Endothelial cell of umbilical vein (primary cell): ENCODE data around the gene ADORA2B. TPM values are rescaled to one million over a fixed set of nuclear protein-coding genes. Genes with fewer than 3 reads are reported as not detected.
A peak's percentile ranks its signal among the peaks of the same experiment; 100 is the strongest.

ENCODE experiments used
- Bru-seq: library from RNA; stranded (reverse); fragments of 400-500 nt; gene quantifications from one replicate; lab custom pipeline; 2021; lab: Mats Ljungman, UMichigan
- BruChase-seq, 2 experiments: library from RNA; stranded (reverse); fragments of 400-500 nt; gene quantifications; one replicate each; lab custom pipeline; 2021; lab: Mats Ljungman, UMichigan
- BruUV-seq: library from RNA; stranded (reverse); fragments of 400-500 nt; replicated peaks from 2 replicates; lab custom pipeline; 2021; lab: Mats Ljungman, UMichigan
- CTCF ChIA-PET: fragments of 300-600, 350-600 bp; sonication (Branson Sonifier 250); formaldehyde crosslinking; loops from one replicate; lab custom pipeline; 2021; ENCODE audit warnings: antibody characterized with exemption, inconsistent platforms; lab: Charles Lee
- POLR2A ChIA-PET: fragments of 300-600, 350-600 bp; sonication (Branson Sonifier 250); formaldehyde crosslinking; loops from one replicate; lab custom pipeline; 2021; ENCODE audit warnings: antibody characterized with exemption, inconsistent platforms; lab: Charles Lee
- DNase-seq: peaks from one replicate; pipeline ENCODE4 v3.0.0-alpha.2; 2011; ENCODE audit warnings: low read depth, low spot score
- FAIRE-seq: peaks from 2 replicates; lab custom pipeline; 2011; peaks lifted over from hg19 to GRCh38; lab: Jason Lieb, UNC
- H2AFZ ChIP-seq: 2 replicates; pipeline ENCODE4 v1.6.0; 2012; ENCODE audit warnings: low read depth, low read length, control low read depth, inconsistent platforms
- H3K27ac ChIP-seq: 2 replicates; pipeline ENCODE4 v1.5.1; 2011; ENCODE audit warnings: low read depth, mild to moderate bottlenecking, control low read depth, low read length, moderate library complexity; ENCODE audit not compliant: insufficient read depth
- H3K27me3 ChIP-seq, 2 experiments: 2 replicates each; pipeline versions ENCODE4 v1.6.0 to v1.6.1; 2011; ENCODE audit warnings: low read length in 2 of 2, mixed read lengths in 1 of 2; ENCODE audit not compliant: control insufficient read depth in 2 of 2, insufficient read depth in 2 of 2
- H3K36me3 ChIP-seq, 2 experiments: 2 replicates in 1 of 2; 3 replicates in 1 of 2; pipeline ENCODE4 v1.5.1; 2011; ENCODE audit warnings: low read length in 2 of 2, mild to moderate bottlenecking in 1 of 2, moderate library complexity in 1 of 2; ENCODE audit not compliant: control insufficient read depth in 2 of 2, insufficient read depth in 2 of 2; ENCODE audit errors: extremely low read depth in 1 of 2
- H3K4me1 ChIP-seq: 3 replicates; pipeline ENCODE4 v1.5.1; 2011; ENCODE audit warnings: mild to moderate bottlenecking, low read length; ENCODE audit not compliant: control insufficient read depth, insufficient read depth; ENCODE audit errors: extremely low read depth
- H3K4me2 ChIP-seq: 2 replicates; pipeline ENCODE4 v1.6.1; 2011; ENCODE audit warnings: low read length, control low read depth, mixed read lengths; ENCODE audit not compliant: insufficient read depth
- H3K4me3 ChIP-seq, 3 experiments: fragments of 200-600 bp in 1 of 3; sonication (generic), shearing (Covaris generic) in 1 of 3; replicated peaks in 1 of 3; 2 replicates each; pipeline ENCODE4 v1.5.1; 2011 to 2016; ENCODE audit warnings: control low read depth in 3 of 3, low read length in 3 of 3, mild to moderate bottlenecking in 2 of 3, inconsistent platforms in 1 of 3, low read depth in 1 of 3, moderate library complexity in 1 of 3; ENCODE audit not compliant: insufficient read depth in 1 of 3
- H3K79me2 ChIP-seq: 2 replicates; pipeline ENCODE4 v1.6.0; 2012; ENCODE audit warnings: low read length, inconsistent platforms; ENCODE audit not compliant: control insufficient read depth, insufficient read depth
- H3K9ac ChIP-seq: replicated peaks from 2 replicates; pipeline ENCODE3; 2011; ENCODE audit warnings: low read length, control low read depth; ENCODE audit not compliant: insufficient read depth; ENCODE audit errors: extremely low read depth
- H3K9me1 ChIP-seq: replicated peaks from 3 replicates; pipeline ENCODE4 v1.6.0; 2011; ENCODE audit warnings: mild to moderate bottlenecking, low read length; ENCODE audit not compliant: control insufficient read depth, insufficient read depth; ENCODE audit errors: extremely low read depth
- H3K9me3 ChIP-seq: replicated peaks from 2 replicates; pipeline ENCODE4 v1.5.1; 2012; ENCODE audit warnings: low read length, inconsistent platforms; ENCODE audit not compliant: control insufficient read depth, insufficient read depth
- H4K20me1 ChIP-seq: replicated peaks from 2 replicates; pipeline ENCODE3; 2011; ENCODE audit warnings: mild to moderate bottlenecking, low read length; ENCODE audit not compliant: control insufficient read depth, insufficient read depth; ENCODE audit errors: extremely low read depth
- EZH2 ChIP-seq: IDR thresholded peaks from 2 replicates; pipeline ENCODE4 v1.6.1; 2012; ENCODE audit warnings: borderline replicate concordance, low read depth, mild to moderate bottlenecking, moderate library complexity, low read length, inconsistent platforms; ENCODE audit not compliant: severe bottlenecking
- FOS ChIP-seq: IDR thresholded peaks from 2 replicates; pipeline ENCODE4 v1.6.1; 2011; ENCODE audit warnings: mild to moderate bottlenecking, low read length, moderate library complexity, borderline replicate concordance; ENCODE audit not compliant: insufficient read depth
- GATA2 ChIP-seq: IDR thresholded peaks from 2 replicates; pipeline ENCODE4 v1.7.0; 2011; ENCODE audit warnings: low read depth, mild to moderate bottlenecking, moderate library complexity, mixed read lengths, low read length; ENCODE audit not compliant: insufficient read length, insufficient read depth
- JUN ChIP-seq: IDR thresholded peaks from 2 replicates; pipeline ENCODE4 v1.6.1; 2011; ENCODE audit warnings: borderline replicate concordance, low read depth; ENCODE audit not compliant: insufficient read length, insufficient read depth
- MAX ChIP-seq: IDR thresholded peaks from 2 replicates; pipeline ENCODE4 v1.6.1; 2011; ENCODE audit not compliant: insufficient read depth, insufficient read length
- MYC ChIP-seq: IDR thresholded peaks from one replicate; pipeline ENCODE4 v1.6.1; 2011; ENCODE audit warnings: mild to moderate bottlenecking, low read depth, low read length
- POLR2A ChIP-seq: IDR thresholded peaks from 2 replicates; pipeline ENCODE4 v1.6.1; 2012; ENCODE audit warnings: low read depth, mild to moderate bottlenecking, control low read depth, low read length
- POLR2AphosphoS5 ChIP-seq: IDR thresholded peaks from 2 replicates; pipeline ENCODE4 v1.6.1; 2012; ENCODE audit warnings: low read depth, mild to moderate bottlenecking, control low read depth, low read length, moderate library complexity; ENCODE audit not compliant: insufficient read depth
- dilution Hi-C: fragments of 300-500 bp; cut with MboI; formaldehyde crosslinking; loops from one replicate; pipeline ENCODE4 v1.15.0; 2019; ENCODE audit warnings: low sequenced_read_pairs; ENCODE audit not compliant: extremely low pct_ligation_motif_present
- intact Hi-C: fragments of 100-400 bp; cut with micrococcal nuclease; formaldehyde crosslinking; loops from one replicate; pipeline ENCODE4 v1.10.0; 2022
- long read RNA-seq: library from polyadenylated mRNA; stranded (forward); transcript quantifications from one replicate; pipeline ENCODE4 v2.0.0, GENCODE V29; 2021
- polyA minus RNA-seq, 3 experiments: library from RNA; depleted of rRNA, polyadenylated mRNA; stranded (reverse); fragments of >200 nt; gene quantifications; 1 replicate in 1 of 3; 2 replicates in 2 of 3; pipeline ENCODE4 v1.2.3, GENCODE V29; 2011
- polyA plus RNA-seq, 4 experiments: library from polyadenylated mRNA; depleted of rRNA in 3 of 4; stranded (reverse) in 3 of 4; unstranded in 1 of 4; fragments of >200 nt; gene quantifications; 2 replicates each; pipeline versions ENCODE4 v1.2.1 to v1.2.3, GENCODE V29; 2011 to 2012; ENCODE audit warnings: missing spikeins in 1 of 4
- total RNA-seq: library from RNA; stranded (reverse); gene quantifications from 2 replicates; pipeline ENCODE4 v1.2.3, GENCODE V29; 2021
- TF ChIP-seq, protein P1 (sequence below), 2 donors: IDR thresholded peaks; 1 replicate in 1 of 2; 2 replicates in 1 of 2; pipeline ENCODE4 v1.5.1; 2011; ENCODE audit warnings: low read length in 2 of 2, mild to moderate bottlenecking in 2 of 2, moderate library complexity in 2 of 2, control low read depth in 1 of 2, inconsistent platforms in 1 of 2, low read depth in 1 of 2; ENCODE audit not compliant: insufficient read depth in 1 of 2; ENCODE audit errors: extremely low read depth in 1 of 2

ADORA2B gene
- total RNA-seq: 6.5 and 9.8 TPM in 2 replicates
- 8.8 and 10.1 TPM in 2 replicates for polyA plus RNA-seq
- 5.8 and 6.7 TPM in 2 replicates for polyA plus RNA-seq (2011; cell fraction: cytosol; rRNA removed)
- 3.5 and 3.9 TPM in 2 replicates for polyA plus RNA-seq (2011; cell fraction: nucleus; rRNA removed)
- 6.9 and 10.7 TPM in 2 replicates for polyA plus RNA-seq (2012)
- 6.2 and 7.1 TPM in 2 replicates for polyA minus RNA-seq
- 0.51 TPM for polyA minus RNA-seq (2011; cell fraction: cytosol; rRNA and poly(A)+ RNA removed)
- 3.9 and 4.3 TPM in 2 replicates for polyA minus RNA-seq (2011; cell fraction: nucleus; rRNA and poly(A)+ RNA removed)
- Bru-seq, nascent RNA: percentile 60 among the genes with signal in this experiment
- percentile 56 among the genes with signal in this experiment for BruChase-seq, experiment 1, labeled RNA remaining after a 6-hour chase
- BruChase-seq, experiment 2, labeled RNA remaining after a 2-hour chase: percentile 56 among the genes with signal in this experiment
- long read RNA-seq, transcript ADORA2B-201 (2 exons, 1,735 nt): major isoform, 20 of 23 reads
- long read RNA-seq, partial matches to known transcripts: 0 of 23 reads
- long read RNA-seq, other reads (novel, unspliced or antisense): 1 of 23 reads

DNA sequence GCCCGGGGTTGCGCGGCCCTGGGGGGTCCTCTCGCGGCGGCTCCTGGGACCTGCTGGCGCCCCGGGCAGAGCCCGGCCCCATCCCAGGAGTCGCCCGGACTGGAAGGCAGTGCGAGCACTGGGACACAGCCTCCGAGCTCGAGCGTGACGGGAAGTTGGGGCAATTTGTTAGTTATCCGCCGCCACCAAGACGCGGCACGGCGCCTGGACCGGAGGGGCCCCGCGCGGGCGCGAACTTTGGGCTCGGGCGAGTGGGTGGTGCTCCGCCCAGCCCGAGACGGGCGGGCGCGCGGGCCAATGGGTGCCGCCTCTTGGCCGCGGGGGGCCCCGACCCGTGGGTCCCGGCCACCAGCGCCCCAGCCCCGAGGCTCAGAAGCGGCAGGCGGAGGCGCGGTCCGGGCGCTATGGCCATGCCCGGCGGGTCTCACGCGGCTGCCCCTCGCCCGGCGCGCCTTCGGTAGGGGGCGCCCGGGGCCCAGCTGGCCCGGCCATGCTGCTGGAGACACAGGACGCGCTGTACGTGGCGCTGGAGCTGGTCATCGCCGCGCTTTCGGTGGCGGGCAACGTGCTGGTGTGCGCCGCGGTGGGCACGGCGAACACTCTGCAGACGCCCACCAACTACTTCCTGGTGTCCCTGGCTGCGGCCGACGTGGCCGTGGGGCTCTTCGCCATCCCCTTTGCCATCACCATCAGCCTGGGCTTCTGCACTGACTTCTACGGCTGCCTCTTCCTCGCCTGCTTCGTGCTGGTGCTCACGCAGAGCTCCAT is at the start of gene ADORA2B:
ADORA2B (plus strand) TSS at position 372 of the 768 bp plus-strand sequence; CDS start at position 491, 119 bp downstream.
- dilution Hi-C loops: no loop called here
- ChIA-PET POLR2A (interaction anchor here (0.6 to 2.1 kb wide), 4 partner anchors 9 to 389 kb away, joined by 3 to 7 read pairs (median 5); partner anchors contain the start of genes TTC19 and ZSWIM7), CTCF (interaction anchor here (0.6 to 5.7 kb wide), 23 partner anchors 9 to 120 kb away, joined by 3 to 133 read pairs (median 5); partner anchors contain the start of genes TTC19 and ZSWIM7)
- H3K9ac ChIP-seq: peak within 1 kb of the TSS; percentile 76
- no peaks in the 10 kb centered on the region for H4K20me1 ChIP-seq
- H3K9me1 ChIP-seq: no peaks in the 10 kb centered on the region
- TF ChIP-seq MYC (peak; percentile 62), MAX (peak; percentile 37), GATA2 (no peak), POLR2AphosphoS5 (peak; percentile 85), POLR2A (peak; percentile 57), EZH2 (no peak), FOS (no peak), JUN (no peak)
- TF ChIP-seq, protein P1, sequence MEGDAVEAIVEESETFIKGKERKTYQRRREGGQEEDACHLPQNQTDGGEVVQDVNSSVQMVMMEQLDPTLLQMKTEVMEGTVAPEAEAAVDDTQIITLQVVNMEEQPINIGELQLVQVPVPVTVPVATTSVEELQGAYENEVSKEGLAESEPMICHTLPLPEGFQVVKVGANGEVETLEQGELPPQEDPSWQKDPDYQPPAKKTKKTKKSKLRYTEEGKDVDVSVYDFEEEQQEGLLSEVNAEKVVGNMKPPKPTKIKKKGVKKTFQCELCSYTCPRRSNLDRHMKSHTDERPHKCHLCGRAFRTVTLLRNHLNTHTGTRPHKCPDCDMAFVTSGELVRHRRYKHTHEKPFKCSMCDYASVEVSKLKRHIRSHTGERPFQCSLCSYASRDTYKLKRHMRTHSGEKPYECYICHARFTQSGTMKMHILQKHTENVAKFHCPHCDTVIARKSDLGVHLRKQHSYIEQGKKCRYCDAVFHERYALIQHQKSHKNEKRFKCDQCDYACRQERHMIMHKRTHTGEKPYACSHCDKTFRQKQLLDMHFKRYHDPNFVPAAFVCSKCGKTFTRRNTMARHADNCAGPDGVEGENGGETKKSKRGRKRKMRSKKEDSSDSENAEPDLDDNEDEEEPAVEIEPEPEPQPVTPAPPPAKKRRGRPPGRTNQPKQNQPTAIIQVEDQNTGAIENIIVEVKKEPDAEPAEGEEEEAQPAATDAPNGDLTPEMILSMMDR (IDR thresholded peaks at IDR 0.05; ENCODE audit: extremely low read depth in 1 of 2, insufficient read depth in 1 of 2, low read depth in 1 of 2, low read length in 2 of 2): peak; percentile 68 to 71
- H3K4me3 ChIP-seq: peak within 1 kb of the TSS; percentile 33 to 67 (median 56)
- no TSS peak for BruUV-seq
- H3K4me2 ChIP-seq: peak within 1 kb of the TSS; percentile 92
- no peaks in the 10 kb centered on the region for H3K36me3 ChIP-seq
- peak within 1 kb of the TSS; percentile 70 for H3K27ac ChIP-seq
- peaks cover 32% of the 10 kb centered on the region for H3K79me2 ChIP-seq
- no peaks in the 10 kb centered on the region for H3K27me3 ChIP-seq
- FAIRE-seq (peak; percentile 79), DNase-seq (peak; percentile 85)
- peaks cover 26% of the 10 kb centered on the region for H3K4me1 ChIP-seq
- intact Hi-C loops: loop anchor here (1.0 to 5.0 kb wide), 6 partner anchors 14 to 684 kb away; no protein-coding TSS in a partner anchor
- no peaks in the 10 kb centered on the region for H3K9me3 ChIP-seq
- peak within 1 kb of the TSS; percentile 99 for H2AFZ ChIP-seq
